ENCODE data around the gene CYSRT1. TPM values are rescaled to one million over a fixed set of nuclear protein-coding genes. Genes with fewer than 3 reads are reported as not detected.

CYSRT1 gene
- total and polyA plus RNA-seq, 2 donors (not counting 3 experiments of a cell fraction or from before 2014, with no cell fraction given), result 0.44 to 1.1 TPM

- Histone ChIP-seq H3K4me1 (ENCODE audit: control insufficient read depth, extremely low read depth, insufficient read depth, low read length) (no peaks in the 10 kb centered on the region), H3K27ac (ENCODE audit: insufficient read depth, low read depth, low read length) (no peak overlapping the region), H3K36me3 (ENCODE audit: control insufficient read depth in 2 of 2, extremely low read depth in 1 of 2, insufficient read depth in 2 of 2, low read length in 2 of 2) (no peaks in the 10 kb centered on the region), H3K79me2 (ENCODE audit: control insufficient read depth, insufficient read depth, low read length) (no peaks in the 10 kb centered on the region), H2AFZ (ENCODE audit: low read depth, low read length) (no peak overlapping the region), H3K9ac (replicated peaks; ENCODE audit: extremely low read depth, insufficient read depth, low read length) (no peak overlapping the region), H3K27me3 (ENCODE audit: control insufficient read depth in 2 of 2, insufficient read depth in 2 of 2, low read length in 2 of 2) (no peaks in the 10 kb centered on the region), H4K20me1 (replicated peaks; ENCODE audit: control insufficient read depth, extremely low read depth, insufficient read depth, low read length) (no peaks in the 10 kb centered on the region), H3K9me3 (replicated peaks; ENCODE audit: control insufficient read depth, insufficient read depth, low read length) (no peaks in the 10 kb centered on the region), H3K4me3 (replicated peaks in 1 of 3; ENCODE audit: insufficient read depth in 1 of 3, low read depth in 1 of 3, low read length in 3 of 3) (no peak overlapping the region), H3K9me1 (replicated peaks; ENCODE audit: control insufficient read depth, extremely low read depth, insufficient read depth, low read length) (no peaks in the 10 kb centered on the region), H3K4me2 (ENCODE audit: insufficient read depth, low read length) (no peak overlapping the region)
- ChIA-PET CTCF (no interaction called here), POLR2A (no interaction called here)
- DNase-seq (ENCODE audit: low read depth, low spot score) (no peak), FAIRE-seq (no peak)
- no peak for TF ChIP-seq EZH2 (IDR thresholded peaks at IDR 0.05; ENCODE audit: borderline replicate concordance, low read depth, low read length, severe bottlenecking)
- TF ChIP-seq MYC (IDR thresholded peaks at IDR 0.05; ENCODE audit: low read depth, low read length), result no peak
- TF ChIP-seq, protein P1, sequence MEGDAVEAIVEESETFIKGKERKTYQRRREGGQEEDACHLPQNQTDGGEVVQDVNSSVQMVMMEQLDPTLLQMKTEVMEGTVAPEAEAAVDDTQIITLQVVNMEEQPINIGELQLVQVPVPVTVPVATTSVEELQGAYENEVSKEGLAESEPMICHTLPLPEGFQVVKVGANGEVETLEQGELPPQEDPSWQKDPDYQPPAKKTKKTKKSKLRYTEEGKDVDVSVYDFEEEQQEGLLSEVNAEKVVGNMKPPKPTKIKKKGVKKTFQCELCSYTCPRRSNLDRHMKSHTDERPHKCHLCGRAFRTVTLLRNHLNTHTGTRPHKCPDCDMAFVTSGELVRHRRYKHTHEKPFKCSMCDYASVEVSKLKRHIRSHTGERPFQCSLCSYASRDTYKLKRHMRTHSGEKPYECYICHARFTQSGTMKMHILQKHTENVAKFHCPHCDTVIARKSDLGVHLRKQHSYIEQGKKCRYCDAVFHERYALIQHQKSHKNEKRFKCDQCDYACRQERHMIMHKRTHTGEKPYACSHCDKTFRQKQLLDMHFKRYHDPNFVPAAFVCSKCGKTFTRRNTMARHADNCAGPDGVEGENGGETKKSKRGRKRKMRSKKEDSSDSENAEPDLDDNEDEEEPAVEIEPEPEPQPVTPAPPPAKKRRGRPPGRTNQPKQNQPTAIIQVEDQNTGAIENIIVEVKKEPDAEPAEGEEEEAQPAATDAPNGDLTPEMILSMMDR (IDR thresholded peaks at IDR 0.05; ENCODE audit: extremely low read depth in 1 of 2, insufficient read depth in 1 of 2, low read depth in 1 of 2, low read length in 2 of 2), result no peak
- no peak for TF ChIP-seq POLR2AphosphoS5 (IDR thresholded peaks at IDR 0.05; ENCODE audit: insufficient read depth, low read depth, low read length)
- no peak for TF ChIP-seq POLR2A (IDR thresholded peaks at IDR 0.05; ENCODE audit: low read depth, low read length)
- no peak for TF ChIP-seq JUN (IDR thresholded peaks at IDR 0.05; ENCODE audit: borderline replicate concordance, insufficient read depth, insufficient read length, low read depth)
- TF ChIP-seq GATA2 (IDR thresholded peaks at IDR 0.05; ENCODE audit: insufficient read depth, insufficient read length, low read depth, low read length), result no peak
- no peak for TF ChIP-seq FOS (IDR thresholded peaks at IDR 0.05; ENCODE audit: borderline replicate concordance, insufficient read depth, low read length)
- TF ChIP-seq, protein P2, sequence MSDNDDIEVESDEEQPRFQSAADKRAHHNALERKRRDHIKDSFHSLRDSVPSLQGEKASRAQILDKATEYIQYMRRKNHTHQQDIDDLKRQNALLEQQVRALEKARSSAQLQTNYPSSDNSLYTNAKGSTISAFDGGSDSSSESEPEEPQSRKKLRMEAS (IDR thresholded peaks at IDR 0.05; ENCODE audit: insufficient read depth, insufficient read length), result no peak
- BruUV-seq (replicated peaks), result no TSS peak
- intact Hi-C loops (cut with micrococcal nuclease), result no loop called here
- dilution Hi-C loops (cut with MboI; ENCODE audit: extremely low pct_ligation_motif_present, low sequenced_read_pairs), result no loop called here
Measured at GRCh38 chr9:137232510-137232909, 7.5 kb downstream of the CYSRT1 start.
